Measurements from ENCODE around the gene PRICKLE4. TPM values are rescaled to one million over a fixed set of nuclear protein-coding genes. Genes with fewer than 3 reads are reported as not detected.
A peak's percentile ranks its signal among the peaks of the same experiment; 100 is the strongest.
"Not testable (repeated sequence)": the region's sequence is repeated elsewhere in the genome, so short reads cannot be mapped to it uniquely, and the experiment has no call there.

The PRICKLE4 gene
- total and polyA plus RNA-seq, 3 experiments from 2014 or later, result not detected

DNA sequence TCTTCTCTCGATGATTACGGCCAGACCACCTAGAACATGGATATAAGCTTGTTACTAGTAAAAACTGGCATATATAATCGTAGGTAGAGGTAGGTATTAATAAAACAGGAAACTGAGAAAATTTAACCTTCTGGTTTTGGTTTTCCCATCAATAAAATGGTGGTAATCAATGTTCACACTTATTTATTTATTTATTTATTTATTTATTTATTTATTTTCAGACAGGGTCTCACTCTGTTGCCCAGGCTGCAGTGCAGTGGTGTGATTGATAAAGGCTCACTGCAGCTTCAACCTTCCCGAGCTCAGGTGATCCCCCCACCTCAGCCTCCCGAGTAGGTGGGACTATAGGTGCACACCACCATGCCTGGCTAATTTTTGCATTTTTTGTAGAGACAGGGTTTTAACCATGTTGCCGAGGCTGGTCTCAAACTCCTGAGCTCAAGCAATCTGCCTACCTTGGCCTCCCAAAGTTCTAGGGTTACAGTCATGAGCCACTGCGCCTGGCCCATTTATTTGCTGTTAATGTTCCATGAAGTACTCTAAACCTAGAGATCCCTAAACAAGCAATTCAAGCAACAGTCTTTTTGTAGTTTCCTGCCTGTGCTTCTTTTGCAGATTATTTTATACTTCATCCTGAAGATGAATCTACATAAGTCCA lies 18.4 kb downstream of the PRICKLE4 start:
- no peaks in the 10 kb centered on the region for H3K27me3 ChIP-seq (ENCODE audit: insufficient read depth, low read length, poor library complexity, severe bottlenecking)
- POLR2A ChIA-PET, result no interaction called here
- H3K27ac ChIP-seq (ENCODE audit: low read depth, low read length), result no peak overlapping the region
- H3K27ac Mint-ChIP-seq, result peak overlapping the region in 1 of 8 donors; percentile 41
- CTCF ChIA-PET, result interaction anchor here (1.2 kb wide), 1 partner anchor 12 kb away, joined by 4 read pairs; the partner anchor contains the start of gene TOMM6
- H3K9me3 ChIP-seq (ENCODE audit: low read length), result no peaks in the 10 kb centered on the region
- H3K4me1 ChIP-seq (ENCODE audit: insufficient read depth, low read length), result no peaks in the 10 kb centered on the region
- H3K36me3 ChIP-seq (ENCODE audit: insufficient read depth, low read length), result no peaks in the 10 kb centered on the region
- DNase-seq, result no peak
- H3K9me3 Mint-ChIP-seq, result no peaks in the 10 kb centered on the region
- no peaks in the 10 kb centered on the region for H3K4me1 Mint-ChIP-seq
- peaks cover 0 to 30% (median 1%) of the 10 kb centered on the region in 3 donors for H3K36me3 Mint-ChIP-seq
- H3K27me3 Mint-ChIP-seq, result no peaks in the 10 kb centered on the region
- no peak overlapping the region for H3K4me3 ChIP-seq (ENCODE audit: low read length)
- no peak overlapping the region for H3K4me3 Mint-ChIP-seq

GRCh38 chr6:41799559-41799911 lies 19.0 kb downstream of the PRICKLE4 start:
- no peaks in the 10 kb centered on the region for H3K27me3 ChIP-seq (ENCODE audit: insufficient read depth, low read length, poor library complexity, severe bottlenecking)
- no peaks in the 10 kb centered on the region for H3K36me3 ChIP-seq (ENCODE audit: insufficient read depth, low read length)
- Mint-ChIP-seq H3K4me1 (no peaks in the 10 kb centered on the region), H3K9me3 (no peaks in the 10 kb centered on the region), H3K4me3 (no peak overlapping the region), H3K27me3 (no peaks in the 10 kb centered on the region), H3K27ac (no peak overlapping the region), H3K36me3 (peaks cover 0 to 27% (median 3%) of the 10 kb centered on the region in 3 donors)
- no peak for DNase-seq
- no peaks in the 10 kb centered on the region for H3K4me1 ChIP-seq (ENCODE audit: insufficient read depth, low read length)
- H3K4me3 ChIP-seq (ENCODE audit: low read length), result no peak overlapping the region
- no peaks in the 10 kb centered on the region for H3K9me3 ChIP-seq (ENCODE audit: low read length)
- CTCF ChIA-PET, result interaction anchor here (1.2 kb wide), 1 partner anchor 12 kb away, joined by 4 read pairs; the partner anchor contains the start of gene TOMM6
- H3K27ac ChIP-seq (ENCODE audit: low read depth, low read length), result no peak overlapping the region
- POLR2A ChIA-PET, result no interaction called here

DNA sequence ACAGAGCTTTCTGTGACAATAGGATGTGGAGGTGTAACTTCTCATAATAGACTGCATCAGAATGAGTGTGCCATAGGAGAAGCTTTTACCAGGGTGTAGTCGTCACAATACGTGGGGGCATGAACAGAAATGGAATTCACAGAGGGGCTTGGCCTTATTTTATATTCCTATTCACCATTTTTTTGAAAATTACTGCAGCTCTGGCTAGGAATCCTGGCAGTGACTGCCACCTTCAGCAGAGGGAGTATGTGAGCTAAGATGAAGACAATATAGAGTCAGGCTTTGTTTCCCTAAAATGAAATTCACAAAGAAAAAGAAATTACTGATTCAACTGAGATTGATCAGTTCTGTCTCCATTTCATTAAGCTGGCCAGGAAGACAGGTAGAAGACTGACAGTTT lies 20.8 kb downstream of the PRICKLE4 start:
- ChIA-PET POLR2A (no interaction called here), CTCF (no interaction called here)
- no peak overlapping the region for H3K27ac ChIP-seq (ENCODE audit: low read depth, low read length)
- H3K27me3 ChIP-seq (ENCODE audit: insufficient read depth, low read length, poor library complexity, severe bottlenecking), result no peaks in the 10 kb centered on the region
- H3K9me3 ChIP-seq (ENCODE audit: low read length), result no peaks in the 10 kb centered on the region
- no peaks in the 10 kb centered on the region for H3K36me3 ChIP-seq (ENCODE audit: insufficient read depth, low read length)
- peaks cover 0 to 17% (median 3%) of the 10 kb centered on the region in 3 donors for H3K36me3 Mint-ChIP-seq
- peak overlapping the region in 1 of 8 donors; percentile 72 for H3K27ac Mint-ChIP-seq
- no peaks in the 10 kb centered on the region for H3K4me1 ChIP-seq (ENCODE audit: insufficient read depth, low read length)
- H3K4me3 Mint-ChIP-seq, result no peak overlapping the region
- no peak overlapping the region for H3K4me3 ChIP-seq (ENCODE audit: low read length)
- no peaks in the 10 kb centered on the region for H3K4me1 Mint-ChIP-seq
- no peaks in the 10 kb centered on the region for H3K9me3 Mint-ChIP-seq
- no peaks in the 10 kb centered on the region for H3K27me3 Mint-ChIP-seq
- DNase-seq, result no peak

GRCh38 chr6:41805830-41806774 lies 25.5 kb downstream of the PRICKLE4 start:
- no peaks in the 10 kb centered on the region for H3K36me3 ChIP-seq (ENCODE audit: insufficient read depth, low read length)
- POLR2A ChIA-PET, result interaction anchor here (0.6 kb wide), 1 partner anchor 358 kb away, joined by 3 read pairs; no protein-coding TSS in a partner anchor
- no peak overlapping the region for H3K4me3 Mint-ChIP-seq
- H3K4me1 Mint-ChIP-seq, result no peaks in the 10 kb centered on the region
- no peaks in the 10 kb centered on the region for H3K4me1 ChIP-seq (ENCODE audit: insufficient read depth, low read length)
- no peaks in the 10 kb centered on the region for H3K27me3 ChIP-seq (ENCODE audit: insufficient read depth, low read length, poor library complexity, severe bottlenecking)
- H3K27me3 Mint-ChIP-seq, result no peaks in the 10 kb centered on the region
- H3K27ac Mint-ChIP-seq, result no peak overlapping the region
- no peak overlapping the region for H3K27ac ChIP-seq (ENCODE audit: low read depth, low read length)
- H3K4me3 ChIP-seq (ENCODE audit: low read length), result no peak overlapping the region
- H3K9me3 ChIP-seq (ENCODE audit: low read length), result no peaks in the 10 kb centered on the region
- peaks cover 0 to 7% (median 2%) of the 10 kb centered on the region in 3 donors for H3K36me3 Mint-ChIP-seq
- DNase-seq, result no peak
- CTCF ChIA-PET, result no interaction called here
- H3K9me3 Mint-ChIP-seq, result no peaks in the 10 kb centered on the region

DNA sequence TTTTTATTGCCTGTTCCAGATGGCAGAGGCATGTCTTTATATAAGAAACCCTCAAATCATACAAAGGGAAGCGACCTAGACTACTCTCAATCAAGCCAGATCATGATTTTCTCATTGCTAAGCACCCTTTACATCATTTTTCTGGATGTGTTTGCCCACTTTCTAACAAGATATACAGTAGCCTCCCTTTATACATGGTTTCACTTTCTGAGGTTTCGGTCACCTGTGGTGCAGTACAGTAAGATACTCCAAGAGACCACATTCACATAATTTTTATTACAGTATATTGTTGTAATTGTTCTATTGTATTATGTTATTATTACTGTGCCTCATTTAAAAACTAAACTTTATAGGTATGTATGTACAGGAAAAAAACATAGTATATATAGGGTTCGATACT lies 30.5 kb downstream of the PRICKLE4 start:
- Histone ChIP-seq H3K36me3 (ENCODE audit: insufficient read depth, low read length) (no peaks in the 10 kb centered on the region), H3K9me3 (ENCODE audit: low read length) (no peaks in the 10 kb centered on the region), H3K27me3 (ENCODE audit: insufficient read depth, low read length, poor library complexity, severe bottlenecking) (no peaks in the 10 kb centered on the region), H3K4me1 (ENCODE audit: insufficient read depth, low read length) (no peaks in the 10 kb centered on the region), H3K4me3 (ENCODE audit: low read length) (no peak overlapping the region), H3K27ac (ENCODE audit: low read depth, low read length) (no peak overlapping the region)
- ChIA-PET POLR2A (no interaction called here), CTCF (no interaction called here)
- H3K27ac Mint-ChIP-seq, result no peak overlapping the region
- H3K27me3 Mint-ChIP-seq, result no peaks in the 10 kb centered on the region
- no peaks in the 10 kb centered on the region for H3K9me3 Mint-ChIP-seq
- peaks cover 0 to 3% (median 0%) of the 10 kb centered on the region in 3 donors for H3K36me3 Mint-ChIP-seq
- H3K4me3 Mint-ChIP-seq, result no peak overlapping the region
- H3K4me1 Mint-ChIP-seq, result no peaks in the 10 kb centered on the region
- DNase-seq, result no peak

DNA sequence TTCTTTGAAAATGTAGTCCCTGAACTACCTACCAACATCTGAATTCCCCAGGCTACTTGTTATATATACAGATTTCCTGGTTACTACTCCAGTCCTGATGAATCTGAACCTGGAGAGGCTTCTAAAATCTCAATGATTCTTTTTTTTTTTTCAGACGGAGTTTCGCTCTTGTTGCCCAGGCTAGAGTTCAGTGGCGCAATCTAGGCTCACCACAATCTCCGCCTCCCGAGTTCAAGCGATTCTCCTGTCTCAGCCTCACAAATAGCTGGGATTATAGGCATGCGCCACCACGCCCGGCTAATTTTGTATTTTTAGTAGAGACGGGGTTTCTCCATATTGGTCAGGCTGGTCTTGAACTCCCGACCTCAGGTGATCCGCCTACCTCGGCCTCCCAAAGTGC lies 31.4 kb downstream of the PRICKLE4 start:
- H3K4me1 Mint-ChIP-seq; H3K4me3 ChIP-seq (ENCODE audit: low read length); CTCF ChIA-PET; H3K9me3 Mint-ChIP-seq; H3K27me3 Mint-ChIP-seq; H3K36me3 ChIP-seq (ENCODE audit: insufficient read depth, low read length); POLR2A ChIA-PET; H3K27ac ChIP-seq (ENCODE audit: low read depth, low read length); H3K9me3 ChIP-seq (ENCODE audit: low read length); H3K27me3 ChIP-seq (ENCODE audit: insufficient read depth, low read length, poor library complexity, severe bottlenecking); H3K4me1 ChIP-seq (ENCODE audit: insufficient read depth, low read length); DNase-seq; H3K4me3 Mint-ChIP-seq; H3K36me3 Mint-ChIP-seq; H3K27ac Mint-ChIP-seq: not testable (repeated sequence)

- POLR2A ChIA-PET, result no interaction called here
- Mint-ChIP-seq H3K4me3 (no peak overlapping the region), H3K4me1 (no peaks in the 10 kb centered on the region), H3K27ac (no peak overlapping the region), H3K9me3 (no peaks in the 10 kb centered on the region), H3K27me3 (no peaks in the 10 kb centered on the region), H3K36me3 (no peaks in the 10 kb centered on the region)
- H3K4me1 ChIP-seq (ENCODE audit: insufficient read depth, low read length), result no peaks in the 10 kb centered on the region
- H3K4me3 ChIP-seq (ENCODE audit: low read length), result no peak overlapping the region
- no peaks in the 10 kb centered on the region for H3K9me3 ChIP-seq (ENCODE audit: low read length)
- CTCF ChIA-PET, result no interaction called here
- no peaks in the 10 kb centered on the region for H3K36me3 ChIP-seq (ENCODE audit: insufficient read depth, low read length)
- H3K27me3 ChIP-seq (ENCODE audit: insufficient read depth, low read length, poor library complexity, severe bottlenecking), result no peaks in the 10 kb centered on the region
- H3K27ac ChIP-seq (ENCODE audit: low read depth, low read length), result no peak overlapping the region
- no peak for DNase-seq
Observed at GRCh38 chr6:41813469-41813868, 32.9 kb downstream of the PRICKLE4 start.

DNA sequence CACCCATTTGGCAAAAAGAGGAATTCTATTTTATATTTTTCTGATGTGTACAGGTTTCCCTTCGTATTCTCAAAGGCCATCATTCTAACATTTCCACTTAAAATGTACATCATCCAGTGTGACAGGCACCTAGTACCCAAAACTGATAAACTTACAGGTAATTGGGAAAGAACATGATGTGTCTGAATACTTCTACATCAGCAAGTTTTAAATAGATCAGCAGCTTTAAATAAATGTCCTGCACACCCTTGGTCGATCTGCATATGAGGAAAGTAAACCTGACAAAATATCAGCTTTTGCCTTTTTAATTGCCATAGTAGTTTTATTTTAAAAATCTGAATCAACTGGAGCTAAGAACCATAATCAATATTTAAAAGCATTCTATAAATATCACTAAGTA lies 33.4 kb downstream of the PRICKLE4 start:
- H3K27me3 ChIP-seq (ENCODE audit: insufficient read depth, low read length, poor library complexity, severe bottlenecking), result no peaks in the 10 kb centered on the region
- Mint-ChIP-seq H3K4me3 (no peak overlapping the region), H3K9me3 (no peaks in the 10 kb centered on the region), H3K27me3 (no peaks in the 10 kb centered on the region), H3K4me1 (no peaks in the 10 kb centered on the region), H3K36me3 (no peaks in the 10 kb centered on the region), H3K27ac (no peak overlapping the region)
- POLR2A ChIA-PET, result no interaction called here
- H3K27ac ChIP-seq (ENCODE audit: low read depth, low read length), result no peak overlapping the region
- no peaks in the 10 kb centered on the region for H3K36me3 ChIP-seq (ENCODE audit: insufficient read depth, low read length)
- no peak overlapping the region for H3K4me3 ChIP-seq (ENCODE audit: low read length)
- no peak for DNase-seq
- H3K4me1 ChIP-seq (ENCODE audit: insufficient read depth, low read length), result no peaks in the 10 kb centered on the region
- CTCF ChIA-PET, result interaction anchor here (1.5 kb wide), 1 partner anchor 27 kb away, joined by 7 read pairs; the partner anchor contains the start of gene TOMM6
- H3K9me3 ChIP-seq (ENCODE audit: low read length), result no peaks in the 10 kb centered on the region
